Kidney glomerular epithelial cell (primary cell): ENCODE measurements around the gene LAYN.

Experiments
- DNase-seq: peaks from one replicate; lab custom pipeline; 2025; lab: John Stamatoyannopoulos, UW

The LAYN gene

GRCh38 chr11:111531136-111531535 lies 9.4 kb upstream of the LAYN start:
- DNase-seq, result no peak

- peak; percentile 82 for DNase-seq
Measured at GRCh38 chr11:111531687-111532364, 8.7 kb upstream of the LAYN start.

GRCh38 chr11:111532365-111532709 lies 8.2 kb upstream of the LAYN start:
- no peak for DNase-seq

DNA sequence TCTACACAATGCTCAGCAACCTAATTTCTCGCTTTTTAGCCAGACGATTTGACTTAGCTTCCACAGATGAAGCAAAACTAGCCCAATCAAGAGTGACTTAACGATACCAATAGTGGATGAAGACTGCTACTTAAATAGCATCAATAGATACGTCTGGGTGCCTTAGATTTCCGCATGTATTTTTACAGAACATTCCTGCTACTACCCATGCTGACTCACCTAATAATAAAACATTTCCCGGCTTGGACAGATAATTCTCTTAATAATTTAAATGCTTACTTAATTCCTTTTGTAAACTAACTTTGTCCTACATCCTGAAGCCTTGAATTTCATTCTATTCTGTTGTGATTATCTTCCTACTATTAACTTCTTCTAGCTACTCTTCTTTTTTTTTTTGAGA lies 5.2 kb upstream of the LAYN start:
- DNase-seq, result no peak

DNA sequence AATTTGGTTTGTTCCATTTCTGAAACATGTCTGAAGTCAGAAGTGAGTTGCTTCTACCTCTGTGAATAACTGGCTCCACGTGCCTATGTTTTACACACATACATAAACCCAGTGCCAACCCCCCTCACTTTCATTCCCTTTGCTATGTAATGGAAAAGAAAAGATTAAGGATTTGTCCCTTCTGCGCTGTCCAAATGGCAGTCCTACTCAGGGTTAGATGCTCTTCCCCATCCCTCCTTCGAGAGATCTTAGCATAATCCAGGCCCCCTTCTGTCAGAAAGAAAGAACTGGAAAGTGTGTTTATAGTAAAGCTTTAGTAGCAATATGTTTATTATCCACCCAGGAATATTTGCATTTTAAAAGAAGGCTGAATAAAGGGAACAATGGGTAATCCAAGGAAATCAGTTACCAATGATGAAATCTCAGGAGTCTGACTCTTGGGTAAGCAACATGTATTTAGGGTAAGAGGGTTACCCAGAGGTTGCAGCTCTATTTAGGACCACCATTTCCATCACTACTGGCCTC lies 3.1 kb upstream of the LAYN start:
- DNase-seq, result no peak

GRCh38 chr11:111538407-111539114 lies 2.0 kb upstream of the LAYN start:
- peak; percentile 19 for DNase-seq

DNA sequence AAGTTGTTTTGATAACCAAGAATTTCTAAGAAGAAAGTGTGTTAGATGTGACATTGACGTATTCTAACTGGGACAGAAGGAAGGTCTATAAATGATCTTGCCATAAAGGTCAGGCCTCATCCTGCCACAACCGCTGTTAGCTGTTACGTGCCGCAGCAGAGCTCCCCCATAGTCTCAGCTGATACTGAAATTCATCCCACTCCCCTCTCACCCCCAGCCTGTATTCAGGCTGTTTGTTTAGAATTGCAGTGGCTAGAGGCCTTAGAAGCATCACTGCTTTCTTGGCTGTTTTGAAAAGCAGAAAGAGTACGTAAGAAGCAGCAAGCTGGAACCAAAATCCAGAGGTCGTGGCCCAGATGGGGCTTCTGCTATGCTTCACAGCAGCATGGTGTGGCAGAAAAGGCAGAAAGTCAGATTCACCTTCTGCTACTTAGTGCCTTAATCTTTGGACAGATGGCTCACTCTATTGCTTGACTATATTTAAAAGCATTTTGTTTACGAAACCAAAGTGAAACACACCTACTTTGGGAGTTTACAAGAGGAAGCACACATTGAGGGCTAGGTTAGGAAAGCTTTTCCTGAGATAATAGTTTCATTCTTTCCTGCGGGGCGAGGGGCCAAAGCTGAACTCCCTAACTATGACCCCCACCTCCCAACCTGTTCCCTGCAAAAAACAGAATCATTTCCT lies 950 bp upstream of the LAYN start:
- no peak for DNase-seq

GRCh38 chr11:111540937-111541253 lies 375 bp downstream of the LAYN start:
- no peak for DNase-seq

GRCh38 chr11:111541254-111542061 lies 938 bp downstream of the LAYN start:
- peak; percentile 53 for DNase-seq

DNA sequence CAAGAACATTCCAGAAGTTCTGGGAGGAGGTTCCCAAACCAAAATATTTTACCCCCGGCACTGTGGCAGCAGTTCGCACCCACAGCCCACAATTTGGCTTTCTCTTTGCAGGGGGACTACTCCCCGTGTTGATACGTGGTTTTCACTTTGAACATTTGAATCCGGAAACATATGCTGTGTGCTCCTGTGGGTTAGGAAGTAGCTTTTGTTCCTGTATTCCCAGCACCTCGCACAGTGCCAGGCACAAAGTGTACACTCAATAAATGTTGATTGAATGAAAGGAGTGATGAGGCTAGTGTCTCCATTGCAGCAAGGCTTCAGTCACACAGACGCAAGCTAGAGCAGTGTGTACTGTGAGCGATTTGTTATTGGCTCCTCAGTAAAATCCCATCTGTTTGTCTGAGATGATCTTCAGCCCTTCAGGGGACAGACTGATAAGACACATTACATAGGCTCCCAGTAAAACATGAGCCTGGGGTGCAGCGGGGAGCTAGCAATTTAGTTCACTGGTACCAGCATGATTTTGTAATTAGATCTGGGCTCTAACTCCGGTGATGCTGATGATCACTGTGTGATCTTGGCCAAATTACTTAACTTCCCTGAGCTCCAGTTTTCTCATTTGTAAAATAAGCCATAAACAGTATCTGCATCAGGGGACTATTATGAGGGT lies 2.2 kb downstream of the LAYN start:
- DNase-seq, result no peak

DNA sequence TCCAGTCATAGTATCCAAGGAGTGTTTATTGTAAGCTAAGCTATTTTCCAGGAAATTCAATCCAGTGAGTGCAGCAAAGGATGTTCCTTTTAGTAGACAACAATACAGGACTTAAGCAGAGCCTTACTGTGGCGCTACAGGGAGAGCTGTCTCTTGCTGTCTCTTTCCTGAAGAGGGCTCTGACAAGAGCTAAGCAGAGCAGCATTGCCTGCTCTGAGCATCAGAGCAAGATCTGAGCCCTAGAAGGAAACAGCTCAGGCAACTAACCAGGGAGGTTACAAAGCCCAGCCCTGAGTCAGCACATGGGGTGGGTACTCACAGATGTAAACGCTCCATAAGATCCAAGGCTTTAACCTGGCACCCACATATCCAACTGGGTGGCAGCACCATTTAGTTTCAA lies 8.0 kb downstream of the LAYN start:
- no peak for DNase-seq

- DNase-seq, result no peak
Measured at GRCh38 chr11:111549196-111549868, 8.8 kb downstream of the LAYN start.

DNA sequence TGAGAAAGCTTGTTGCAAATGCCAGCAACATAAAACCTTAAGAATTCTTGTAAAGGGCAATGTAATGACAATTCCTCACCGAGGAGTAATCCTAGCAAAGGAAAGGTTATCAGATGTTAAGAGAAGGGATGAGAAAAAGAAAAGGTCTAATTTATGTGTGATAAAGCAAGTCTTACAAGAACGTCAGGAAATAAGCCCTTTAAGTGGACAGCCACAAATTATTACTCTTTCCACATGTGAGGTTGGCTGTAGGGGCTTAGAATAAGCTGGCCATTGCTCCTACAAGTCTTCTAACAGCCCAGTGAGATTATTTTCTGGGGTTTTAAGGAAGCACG lies 9.3 kb downstream of the LAYN start:
- no peak for DNase-seq

- DNase-seq, result no peak
Measured at GRCh38 chr11:111550258-111550657, 9.7 kb downstream of the LAYN start.

DNA sequence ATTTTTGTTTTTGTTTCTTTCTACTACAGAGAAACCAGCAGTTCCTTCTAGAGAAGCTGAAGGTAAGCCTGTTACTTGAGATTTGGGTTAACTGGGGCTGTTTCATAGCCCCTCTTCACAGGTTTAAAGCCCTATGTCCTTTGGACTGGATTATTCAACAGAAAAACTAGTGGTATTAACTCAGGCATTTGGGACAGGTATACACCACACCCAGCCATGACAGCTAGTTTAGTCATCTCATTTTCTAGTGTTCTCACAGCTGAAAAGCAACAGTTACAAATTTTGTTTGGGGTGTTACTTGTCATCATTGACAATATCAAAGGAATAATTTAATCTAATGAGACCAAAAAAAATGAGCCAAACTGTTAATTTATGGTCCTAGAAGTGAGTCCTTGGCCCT lies 14.0 kb downstream of the LAYN start:
- DNase-seq, result no peak

DNA sequence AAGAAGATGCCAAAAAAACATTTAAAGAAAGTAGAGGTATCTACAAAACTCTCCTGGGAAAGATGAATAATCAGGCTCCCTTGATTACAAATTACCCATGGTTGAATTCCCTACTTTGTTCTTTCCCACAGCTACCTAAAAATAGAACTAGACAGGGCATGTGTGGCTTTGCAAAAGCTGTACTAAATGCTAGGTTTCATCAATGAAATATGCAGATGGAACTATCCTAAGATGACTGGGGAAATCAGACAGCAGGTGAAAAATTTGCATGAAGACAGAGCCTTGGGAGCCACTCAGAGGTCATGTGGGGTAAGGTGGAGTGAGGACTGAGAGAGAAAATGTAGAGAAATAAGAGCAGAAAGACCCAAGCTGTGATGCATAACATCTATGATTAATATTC lies 14.7 kb downstream of the LAYN start:
- DNase-seq, result no peak

- peak; percentile 32 for DNase-seq
Measured at GRCh38 chr11:111557425-111558111, 17.0 kb downstream of the LAYN start.

DNA sequence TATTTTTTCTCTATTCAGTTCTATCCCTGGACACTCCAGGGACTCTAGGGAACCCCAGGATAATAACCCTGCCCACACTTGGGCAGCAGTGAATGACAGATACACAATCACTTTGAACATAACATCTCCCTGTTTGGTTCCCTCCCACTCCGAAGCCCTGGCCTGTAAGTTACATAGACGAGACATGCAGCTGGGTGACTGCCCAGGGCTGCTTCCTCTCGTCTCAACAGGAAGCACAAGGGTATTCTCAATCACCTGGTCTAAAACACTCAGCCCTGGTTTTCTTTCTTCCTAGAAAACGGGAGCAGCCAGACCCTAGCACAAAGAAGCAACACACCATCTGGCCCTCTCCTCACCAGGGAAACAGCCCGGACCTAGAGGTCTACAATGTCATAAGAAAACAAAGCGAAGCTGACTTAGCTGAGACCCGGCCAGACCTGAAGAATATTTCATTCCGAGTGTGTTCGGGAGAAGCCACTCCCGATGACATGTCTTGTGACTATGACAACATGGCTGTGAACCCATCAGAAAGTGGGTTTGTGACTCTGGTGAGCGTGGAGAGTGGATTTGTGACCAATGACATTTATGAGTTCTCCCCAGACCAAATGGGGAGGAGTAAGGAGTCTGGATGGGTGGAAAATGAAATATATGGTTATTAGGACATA lies 19.4 kb downstream of the LAYN start:
- no peak for DNase-seq

DNA sequence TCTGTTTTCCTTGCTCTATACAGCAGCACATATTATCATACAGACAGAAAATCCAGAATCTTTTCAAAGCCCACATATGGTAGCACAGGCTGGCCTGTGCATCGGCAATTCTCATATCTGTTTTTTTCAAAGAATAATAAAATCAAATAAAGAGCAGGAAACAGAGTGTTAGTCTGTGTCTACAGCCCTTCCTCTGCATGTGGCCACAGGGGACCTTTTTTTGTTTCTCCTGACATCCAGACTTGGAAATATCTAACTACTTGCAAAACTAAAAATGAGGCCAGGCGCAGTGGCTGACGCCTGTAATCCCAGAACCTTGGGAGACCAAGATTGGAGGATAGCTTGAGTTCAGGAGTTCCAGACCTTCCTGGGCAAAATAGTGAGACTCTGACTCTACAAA lies 20.3 kb downstream of the LAYN start:
- no peak for DNase-seq

DNA sequence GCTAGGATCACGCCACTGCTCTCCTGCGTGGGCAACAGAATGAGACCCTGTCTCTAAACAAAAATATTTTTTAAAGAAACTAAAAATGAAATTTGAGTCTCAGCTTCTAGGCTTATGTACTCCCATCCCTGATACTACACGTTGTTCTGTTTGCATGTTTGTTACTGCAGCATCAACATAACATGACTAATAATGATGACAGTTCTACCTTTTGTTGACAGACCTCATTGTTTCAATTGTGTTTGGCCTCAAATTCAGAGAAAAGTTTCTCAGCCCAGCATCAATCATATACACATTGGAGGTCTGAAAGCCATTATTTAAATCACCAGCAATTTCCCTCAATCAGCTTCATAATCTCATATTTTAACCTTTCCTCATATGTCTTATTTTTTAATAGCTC lies 20.8 kb downstream of the LAYN start:
- DNase-seq, result no peak
